Kidney (tissue), 14 donors: Measurements from ENCODE around the gene FNTB. TPM values are rescaled to one million over a fixed set of nuclear protein-coding genes. Genes with fewer than 3 reads are reported as not detected.

ENCODE experiments used
- DNase-seq, 5 donors: peaks; one replicate each; pipeline ENCODE4 v3.0.0-alpha.2; 2013 to 2020
- FAIRE-seq: peaks from 2 replicates; lab custom pipeline; 2012; peaks lifted over from hg19 to GRCh38; lab: Jason Lieb, UNC
- H3K27ac ChIP-seq, 2 donors: one replicate each; pipeline ENCODE4 v1.7.0; 2013; ENCODE audit warnings: low read depth in 2 of 2, low read length in 2 of 2, inconsistent platforms in 1 of 2
- H3K27me3 ChIP-seq: one replicate; pipeline ENCODE4 v1.7.1; 2013; ENCODE audit warnings: low read length, inconsistent platforms; ENCODE audit not compliant: control insufficient read depth, insufficient read depth
- H3K36me3 ChIP-seq, 3 donors: one replicate each; pipeline versions ENCODE4 v1.7.0 to v1.7.1; 2013; ENCODE audit warnings: low read length in 3 of 3, control low read depth in 1 of 3, inconsistent platforms in 1 of 3; ENCODE audit not compliant: insufficient read depth in 3 of 3, control insufficient read depth in 2 of 3
- H3K4me1 ChIP-seq, 3 donors: one replicate each; pipeline versions ENCODE4 v1.7.0 to v1.7.1; 2013; ENCODE audit warnings: low read length in 3 of 3, inconsistent platforms in 1 of 3, low read depth in 1 of 3; ENCODE audit not compliant: control insufficient read depth in 2 of 3, insufficient read depth in 2 of 3
- H3K4me3 ChIP-seq, 3 donors: one replicate each; pipeline versions ENCODE4 v1.7.0 to v1.8.1; 2013; ENCODE audit warnings: low read length in 3 of 3, control low read depth in 1 of 3, inconsistent platforms in 1 of 3
- H3K9ac ChIP-seq, 3 donors: one replicate each; pipeline versions ENCODE4 v1.7.0 to v1.7.1; 2013; ENCODE audit warnings: low read length in 3 of 3, control low read depth in 1 of 3, inconsistent platforms in 1 of 3
- H3K9me3 ChIP-seq, 3 donors: one replicate each; pipeline versions ENCODE4 v1.7.0 to v1.7.1; 2013; ENCODE audit warnings: low read length in 3 of 3, control low read depth in 1 of 3, inconsistent platforms in 1 of 3; ENCODE audit not compliant: control insufficient read depth in 2 of 3, insufficient read depth in 1 of 3
- CTCF ChIP-seq: IDR thresholded peaks from 3 replicates; pipeline ENCODE4 v1.5.1; 2012; ENCODE audit warnings: mild to moderate bottlenecking, moderate library complexity, borderline replicate concordance; ENCODE audit not compliant: insufficient read depth; ENCODE audit errors: extremely low read depth
- intact Hi-C: fragments of 100-400 bp; cut with DNase I; formaldehyde crosslinking; loops from one replicate; pipeline ENCODE4 v1.11.1; 2022
- polyA plus RNA-seq: library from polyadenylated mRNA; stranded (reverse); fragments of 350-450 nt; fragmentation: Illumina TruSeq; extraction: RNeasy Lipid Tissue Mini Kit (QIAGEN cat#74804); gene quantifications from one replicate; pipeline ENCODE4 v1.2.3, GENCODE V29; 2014; ENCODE audit warnings: low read depth, low replicate concordance; ENCODE audit not compliant: insufficient read depth
- total RNA-seq: library from RNA; stranded (reverse); fragmentation: NEBNext Ultra II Directional; extraction: Animal tissue kit (Norgen Biotek cat#: 25700); gene quantifications from one replicate; pipeline ENCODE4 v1.2.1, GENCODE V29; 2021
- donor health status: control.
- donor health status: control.
- donor health status: control.
- donor health status: control.
- donor health status: control.
- donor health status: DM: yes; HTN: yes; CAD: no.
- donor health status: Normal renal cell carcinoma (clear cell type).

The FNTB gene
- total and polyA plus RNA-seq, 2 donors from 2014 or later, result 13.6 to 15.0 TPM

GRCh38 chr14:65106316-65106715 lies 119.6 kb downstream of the FNTB start:
- no peaks in the 10 kb centered on the region for H3K4me1 ChIP-seq
- peaks cover 4% of the 10 kb centered on the region for H3K27me3 ChIP-seq
- no peak overlapping the region for H3K9ac ChIP-seq
- H3K9me3 ChIP-seq, result no peaks in the 10 kb centered on the region
- TF ChIP-seq CTCF, result no peak
- H3K4me3 ChIP-seq, result no peak overlapping the region
- no peak overlapping the region for H3K27ac ChIP-seq
- intact Hi-C loops, result no loop called here
- H3K36me3 ChIP-seq, result no peaks in the 10 kb centered on the region
- FAIRE-seq (no peak), DNase-seq (no peak)

- FAIRE-seq, result no peak
These were observed 120.0 kb downstream of the FNTB start for GRCh38 chr14:65106736-65107135.

GRCh38 chr14:65107200-65107599 lies 120.5 kb downstream of the FNTB start:
- DNase-seq (no peak), FAIRE-seq (no peak)
- intact Hi-C loops, result no loop called here
- TF ChIP-seq CTCF, result no peak
- Histone ChIP-seq H3K4me1 (no peaks in the 10 kb centered on the region), H3K4me3 (no peak overlapping the region), H3K36me3 (no peaks in the 10 kb centered on the region), H3K9me3 (no peaks in the 10 kb centered on the region), H3K27ac (no peak overlapping the region), H3K9ac (no peak overlapping the region), H3K27me3 (peaks cover 4% of the 10 kb centered on the region)

More at GRCh38 chr14:65106736-65107135, 120.0 kb downstream of the FNTB start:
- Histone ChIP-seq H3K36me3 (no peaks in the 10 kb centered on the region), H3K4me1 (no peaks in the 10 kb centered on the region), H3K4me3 (no peak overlapping the region), H3K27me3 (peaks cover 4% of the 10 kb centered on the region), H3K27ac (no peak overlapping the region), H3K9ac (no peak overlapping the region), H3K9me3 (no peaks in the 10 kb centered on the region)
- DNase-seq, result no peak
- no peak for TF ChIP-seq CTCF
- intact Hi-C loops, result no loop called here

- no peak for DNase-seq
- H3K36me3 ChIP-seq, result no peaks in the 10 kb centered on the region
- no peak for TF ChIP-seq CTCF
- H3K27me3 ChIP-seq, result no peaks in the 10 kb centered on the region
- intact Hi-C loops, result no loop called here
- no peaks in the 10 kb centered on the region for H3K9me3 ChIP-seq
- H3K9ac ChIP-seq, result no peak overlapping the region
- no peak for FAIRE-seq
- H3K4me3 ChIP-seq, result no peak overlapping the region
- H3K27ac ChIP-seq, result no peak overlapping the region
- H3K4me1 ChIP-seq, result no peaks in the 10 kb centered on the region
These were observed 122.7 kb downstream of the FNTB start for GRCh38 chr14:65109357-65109756.
